H9 (cell line): ENCODE results near the gene TBL1X. TPM values are rescaled to one million over a fixed set of nuclear protein-coding genes. Genes with fewer than 3 reads are reported as not detected.

ENCODE experiments used
- DNase-seq: peaks from one replicate; pipeline ENCODE4 v3.0.0-alpha.2; 2017
- H2AFZ ChIP-seq: one replicate; pipeline ENCODE4 v1.6.1; 2013; ENCODE audit warnings: mild to moderate bottlenecking, low read length, control low read depth, moderate library complexity
- H2AK5ac ChIP-seq: 2 replicates; pipeline ENCODE4 v1.6.1; 2013; ENCODE audit warnings: low read length, control low read depth, mixed read lengths; ENCODE audit not compliant: insufficient read length
- H2BK120ac ChIP-seq: one replicate; pipeline ENCODE4 v1.6.1; 2013; ENCODE audit warnings: low read depth, mild to moderate bottlenecking, low read length, control low read depth, inconsistent platforms; ENCODE audit not compliant: poor library complexity, severe bottlenecking
- H2BK12ac ChIP-seq: 2 replicates; pipeline ENCODE4 v1.6.1; 2013; ENCODE audit warnings: low read length, control low read depth, mixed read lengths, low read depth; ENCODE audit not compliant: insufficient read length
- H2BK15ac ChIP-seq: 2 replicates; pipeline ENCODE4 v1.6.1; 2013; ENCODE audit warnings: low read depth, low read length, control low read depth
- H2BK20ac ChIP-seq: one replicate; pipeline ENCODE4 v1.6.1; 2013; ENCODE audit warnings: low read depth, mild to moderate bottlenecking, low read length, control low read depth, inconsistent platforms; ENCODE audit not compliant: poor library complexity, severe bottlenecking
- H2BK5ac ChIP-seq: 2 replicates; pipeline ENCODE4 v1.6.1; 2013; ENCODE audit warnings: low read length, control low read depth, mixed read lengths; ENCODE audit not compliant: insufficient read length
- H3K14ac ChIP-seq: 2 replicates; pipeline ENCODE4 v1.6.1; 2013; ENCODE audit warnings: low read length, control low read depth; ENCODE audit not compliant: insufficient read depth
- H3K18ac ChIP-seq: 2 replicates; pipeline ENCODE4 v1.6.1; 2013; ENCODE audit warnings: low read depth, mild to moderate bottlenecking, mixed read lengths, low read length, control low read depth; ENCODE audit not compliant: insufficient read length
- H3K23ac ChIP-seq: 2 replicates; pipeline ENCODE4 v1.6.1; 2013; ENCODE audit warnings: low read length, control low read depth, mixed read lengths, low read depth; ENCODE audit not compliant: insufficient read length
- H3K23me2 ChIP-seq: 2 replicates; pipeline ENCODE4 v1.6.1; 2013; ENCODE audit warnings: low read depth, mild to moderate bottlenecking, mixed read lengths, low read length, control low read depth; ENCODE audit not compliant: insufficient read length, poor library complexity, severe bottlenecking
- H3K27ac ChIP-seq: 2 replicates; pipeline ENCODE4 v1.5.1; 2013; ENCODE audit warnings: low read length, control low read depth, mixed read lengths, low read depth; ENCODE audit not compliant: insufficient read length
- H3K27me3 ChIP-seq: 2 replicates; pipeline ENCODE4 v1.6.1; 2013; ENCODE audit warnings: low read length, control low read depth, inconsistent platforms; ENCODE audit not compliant: insufficient read depth
- H3K4ac ChIP-seq: 2 replicates; pipeline ENCODE4 v1.6.1; 2013; ENCODE audit warnings: low read depth, mild to moderate bottlenecking, control low read depth, inconsistent platforms, low read length, moderate library complexity
- H3K4me1 ChIP-seq: 2 replicates; pipeline ENCODE4 v1.6.1; 2013; ENCODE audit warnings: low read length, control low read depth, inconsistent platforms; ENCODE audit not compliant: insufficient read depth
- H3K4me2 ChIP-seq: 2 replicates; pipeline ENCODE4 v1.6.1; 2013; ENCODE audit warnings: low read length, control low read depth, mixed read lengths; ENCODE audit not compliant: insufficient read length, insufficient read depth
- H3K56ac ChIP-seq: 2 replicates; pipeline ENCODE4 v1.6.1; 2013; ENCODE audit warnings: low read depth, mild to moderate bottlenecking, mixed read lengths, low read length, control low read depth; ENCODE audit not compliant: insufficient read length
- H3K79me1 ChIP-seq: 2 replicates; pipeline ENCODE4 v1.6.1; 2013; ENCODE audit warnings: low read depth, mild to moderate bottlenecking, moderate library complexity, low read length, control low read depth, inconsistent platforms; ENCODE audit not compliant: insufficient read depth, poor library complexity, severe bottlenecking
- H3K79me2 ChIP-seq: 2 replicates; pipeline ENCODE4 v1.6.1; 2013; ENCODE audit warnings: low read length, control low read depth, inconsistent platforms; ENCODE audit not compliant: insufficient read depth
- H3K9ac ChIP-seq: 2 replicates; pipeline ENCODE4 v1.6.1; 2013; ENCODE audit warnings: low read length, control low read depth, mixed read lengths; ENCODE audit not compliant: insufficient read length; ENCODE audit errors: extremely low read depth
- H3K9me3 ChIP-seq: one replicate; pipeline ENCODE4 v1.6.1; 2013; ENCODE audit warnings: low read depth, low read length, inconsistent platforms; ENCODE audit not compliant: control insufficient read depth
- H3T11ph ChIP-seq: one replicate; pipeline ENCODE4 v1.6.1; 2013; ENCODE audit warnings: mild to moderate bottlenecking, low read length, control low read depth, inconsistent platforms
- H4K20me1 ChIP-seq: one replicate; pipeline ENCODE4 v1.6.1; 2013; ENCODE audit not compliant: control insufficient read depth, insufficient read length, insufficient read depth
- H4K5ac ChIP-seq: 2 replicates; pipeline ENCODE4 v1.6.1; 2013; ENCODE audit warnings: low read depth, mild to moderate bottlenecking, mixed read lengths, low read length, control low read depth; ENCODE audit not compliant: insufficient read length
- H4K8ac ChIP-seq: replicated peaks from 2 replicates; pipeline ENCODE4 v1.6.1; 2013; ENCODE audit warnings: low read length, control low read depth, mixed read lengths, low read depth; ENCODE audit not compliant: insufficient read length
- H4K91ac ChIP-seq: 2 replicates; pipeline ENCODE4 v1.6.1; 2013; ENCODE audit warnings: low read depth, mild to moderate bottlenecking, moderate library complexity, mixed read lengths, low read length, control low read depth; ENCODE audit not compliant: insufficient read length
- H3K27ac Mint-ChIP-seq, 3 experiments: 2 replicates in 2 of 3; 3 replicates in 1 of 3; pipeline ENCODE4 v1.8.0; 2020 to 2021; ENCODE audit warnings: mixed read lengths in 3 of 3, mild to moderate bottlenecking in 1 of 3, moderate library complexity in 1 of 3
- H3K27me3 Mint-ChIP-seq: 2 replicates; pipeline ENCODE4 v1.8.0; 2021; ENCODE audit warnings: low read depth, mild to moderate bottlenecking, moderate library complexity, mixed read lengths
- H3K36me3 Mint-ChIP-seq, 3 experiments: 2 replicates in 2 of 3; 3 replicates in 1 of 3; pipeline ENCODE4 v1.8.0; 2020 to 2021; ENCODE audit warnings: low read depth in 3 of 3, mixed read lengths in 3 of 3; ENCODE audit not compliant: insufficient read depth in 1 of 3
- H3K4me1 Mint-ChIP-seq, 2 experiments: 2 replicates each; pipeline ENCODE4 v1.8.0; 2020; ENCODE audit warnings: mixed read lengths in 2 of 2
- H3K4me3 Mint-ChIP-seq, 2 experiments: 2 replicates in 1 of 2; 3 replicates in 1 of 2; pipeline ENCODE4 v1.8.0; 2020 to 2021; ENCODE audit warnings: mild to moderate bottlenecking in 2 of 2, mixed read lengths in 2 of 2, moderate library complexity in 1 of 2
- H3K9me3 Mint-ChIP-seq, 2 experiments: 2 replicates in 1 of 2; 3 replicates in 1 of 2; pipeline ENCODE4 v1.8.0; 2020; ENCODE audit warnings: mild to moderate bottlenecking in 2 of 2, mixed read lengths in 2 of 2, moderate library complexity in 1 of 2
- WGBS: extraction: QIAGEN DNeasy Blood & Tissue Kit; methylation state at CpG from one replicate; pipeline ENCODE4 v1.1.7; 2013; ENCODE audit warnings: missing lambda C conversion rate, low lambda C conversion rate, mixed read lengths; ENCODE audit not compliant: insufficient read length; ENCODE audit errors: extremely low coverage; 5-methylcytosine and 5-hydroxymethylcytosine counted together
- total RNA-seq: library from RNA; stranded (reverse); gene quantifications from 2 replicates; pipeline ENCODE4 v1.2.1, GENCODE V29; 2021
- TF ChIP-seq, protein P1 (sequence below): fragments of 200-600 bp; sonication (generic); conservative IDR thresholded peaks from 3 replicates; pipeline ENCODE4 v1.8.0; 2021; ENCODE audit warnings: antibody characterized with exemption, mild to moderate bottlenecking

The TBL1X gene
- total RNA-seq, 1 experiment from 2014 or later = 24.1 TPM

DNA sequence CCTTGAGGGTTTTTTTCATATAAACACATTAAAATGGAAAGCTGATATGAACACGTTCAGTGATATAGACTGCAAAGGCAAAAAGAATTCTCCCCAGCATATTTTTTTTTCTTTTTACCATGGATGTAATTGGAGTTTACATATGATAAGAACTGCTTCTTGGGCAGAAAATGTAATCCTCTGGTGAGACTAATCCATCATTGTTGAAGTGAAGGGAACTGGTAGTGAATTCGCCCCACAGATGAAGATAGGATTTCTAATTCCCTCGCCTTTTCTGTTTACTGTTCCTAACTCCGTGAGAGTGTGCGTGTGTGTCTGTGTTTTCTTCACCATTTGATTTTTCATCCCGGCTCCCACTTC is 211.9 kb downstream of the TBL1X start:
- Mint-ChIP-seq H3K27ac (no peak overlapping the region), H3K4me3 (no peak overlapping the region), H3K36me3 (peaks cover 24 to 35% (median 33%) of the 10 kb centered on the region in 3 experiments), H3K4me1 (peaks cover under 1 to 1% of the 10 kb centered on the region in 2 experiments), H3K9me3 (peaks cover 2 to 47% of the 10 kb centered on the region in 2 experiments), H3K27me3 (no peaks in the 10 kb centered on the region; the same call in 1 of the 2 replicates)
- Histone ChIP-seq H4K20me1 (no peaks in the 10 kb centered on the region), H2BK15ac (no peak overlapping the region), H3K27ac (no peak overlapping the region), H4K8ac (no peak overlapping the region), H3K18ac (no peak overlapping the region), H2AK5ac (no peak overlapping the region), H3K79me2 (no peaks in the 10 kb centered on the region), H2BK5ac (no peak overlapping the region), H3K23me2 (no peaks in the 10 kb centered on the region), H2BK20ac (no peak overlapping the region), H3K4me2 (no peak overlapping the region), H3K4me1 (no peaks in the 10 kb centered on the region), H3K23ac (no peak overlapping the region), H3K14ac (no peak overlapping the region), H3T11ph (no peak overlapping the region), H3K56ac (no peak overlapping the region), H3K79me1 (no peaks in the 10 kb centered on the region), H3K27me3 (no peaks in the 10 kb centered on the region), H4K91ac (no peak overlapping the region), H2AFZ (no peak overlapping the region), H3K9ac (no peak overlapping the region), H2BK120ac (no peak overlapping the region), H4K5ac (no peak overlapping the region), H2BK12ac (no peak overlapping the region), H3K4ac (no peak overlapping the region), H3K9me3 (no peaks in the 10 kb centered on the region)
- TF ChIP-seq, protein P1, sequence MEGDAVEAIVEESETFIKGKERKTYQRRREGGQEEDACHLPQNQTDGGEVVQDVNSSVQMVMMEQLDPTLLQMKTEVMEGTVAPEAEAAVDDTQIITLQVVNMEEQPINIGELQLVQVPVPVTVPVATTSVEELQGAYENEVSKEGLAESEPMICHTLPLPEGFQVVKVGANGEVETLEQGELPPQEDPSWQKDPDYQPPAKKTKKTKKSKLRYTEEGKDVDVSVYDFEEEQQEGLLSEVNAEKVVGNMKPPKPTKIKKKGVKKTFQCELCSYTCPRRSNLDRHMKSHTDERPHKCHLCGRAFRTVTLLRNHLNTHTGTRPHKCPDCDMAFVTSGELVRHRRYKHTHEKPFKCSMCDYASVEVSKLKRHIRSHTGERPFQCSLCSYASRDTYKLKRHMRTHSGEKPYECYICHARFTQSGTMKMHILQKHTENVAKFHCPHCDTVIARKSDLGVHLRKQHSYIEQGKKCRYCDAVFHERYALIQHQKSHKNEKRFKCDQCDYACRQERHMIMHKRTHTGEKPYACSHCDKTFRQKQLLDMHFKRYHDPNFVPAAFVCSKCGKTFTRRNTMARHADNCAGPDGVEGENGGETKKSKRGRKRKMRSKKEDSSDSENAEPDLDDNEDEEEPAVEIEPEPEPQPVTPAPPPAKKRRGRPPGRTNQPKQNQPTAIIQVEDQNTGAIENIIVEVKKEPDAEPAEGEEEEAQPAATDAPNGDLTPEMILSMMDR = no peak
- no peak for DNase-seq
- WGBS = no CpG with 5 or more reads among the region's 6 CpGs
